ENCODE measurements around the gene EVA1B. TPM values are rescaled to one million over a fixed set of nuclear protein-coding genes. Genes with fewer than 3 reads are reported as not detected.

The EVA1B gene
- total RNA-seq, 1 experiment from 2014 or later: 25.1 TPM

- H3K27ac ChIP-seq (ENCODE audit: low read depth, low read length): no peak overlapping the region
- DNase-seq (ENCODE audit: low read depth, low spot score) (no peak), ATAC-seq (no peak)
- H3K4me2 ChIP-seq (ENCODE audit: low read length): no peak overlapping the region
- H3K27me3 ChIP-seq (ENCODE audit: insufficient read depth, low read length): no peaks in the 10 kb centered on the region
- no TSS peak for BruUV-seq (replicated peaks)
- ChIA-PET POLR2A (no interaction called here), RAD21 (ENCODE audit: low non-redundant PET in 1 of 2, low total read pairs in 2 of 2, uncharacterized antibody in 2 of 2, unreplicated experiment in 2 of 2) (no interaction called here), CTCF (no interaction called here)
- no peaks in the 10 kb centered on the region for H3K9me2 ChIP-seq (ENCODE audit: insufficient read depth)
- no peak overlapping the region for H3K9ac ChIP-seq (ENCODE audit: low read length)
- no peak overlapping the region for H3K4me3 ChIP-seq (replicated peaks in 1 of 2; ENCODE audit: low read depth in 1 of 2, low read length in 2 of 2)
- peaks cover 74 to 76% of the 10 kb centered on the region in 2 experiments for H3K36me3 ChIP-seq (ENCODE audit: control insufficient read depth in 1 of 2, insufficient read depth in 2 of 2, low read length in 2 of 2)
- peaks cover 5% of the 10 kb centered on the region; the same call in 1 of the 2 replicates for H4K20me1 ChIP-seq (ENCODE audit: insufficient read depth)
- TF ChIP-seq CBX3 (IDR thresholded peaks at IDR 0.05; ENCODE audit: low read depth): no peak
- no peak for TF ChIP-seq JUND (IDR thresholded peaks at IDR 0.05)
- no peak for TF ChIP-seq ATF3 (IDR thresholded peaks at IDR 0.05)
- TF ChIP-seq EZH2 (IDR thresholded peaks at IDR 0.05): no peak
- no peak for TF ChIP-seq RAD21 (IDR thresholded peaks at IDR 0.05; ENCODE audit: low read depth)
- TF ChIP-seq ZNF274 (IDR thresholded peaks at IDR 0.05; ENCODE audit: low read depth, low read length): no peak
- no peak for TF ChIP-seq MAX (IDR thresholded peaks at IDR 0.05)
- peaks cover 76% of the 10 kb centered on the region for H3K79me2 ChIP-seq (ENCODE audit: insufficient read depth, low read length)
- H3K4me1 ChIP-seq (ENCODE audit: control insufficient read depth in 1 of 2, insufficient read depth in 2 of 2, low read length in 2 of 2): no peaks in the 10 kb centered on the region; a peak in 2 of 4 replicates
- no peaks in the 10 kb centered on the region for H3K9me3 ChIP-seq (ENCODE audit: control insufficient read depth in 1 of 2, insufficient read depth in 1 of 2, low read depth in 1 of 2, low read length in 2 of 2)
- H2AFZ ChIP-seq (ENCODE audit: low read depth, low read length, poor library complexity, severe bottlenecking): no peak overlapping the region
- intact Hi-C loops (cut with micrococcal nuclease): no loop called here
Measured at GRCh38 chr1:36287595-36287994, 35.9 kb downstream of the EVA1B start.

GRCh38 chr1:36286802-36287201 lies 36.6 kb downstream of the EVA1B start:
- intact Hi-C loops (cut with micrococcal nuclease): no loop called here
- no peaks in the 10 kb centered on the region for H3K27me3 ChIP-seq (ENCODE audit: insufficient read depth, low read length)
- no peaks in the 10 kb centered on the region for H3K9me3 ChIP-seq (ENCODE audit: control insufficient read depth in 1 of 2, insufficient read depth in 1 of 2, low read depth in 1 of 2, low read length in 2 of 2)
- ChIA-PET CTCF (interaction anchor here (1.7 to 2.3 kb wide), 2 partner anchors 9 to 13 kb away, joined by 6 to 17 read pairs; no protein-coding TSS in a partner anchor), POLR2A (no interaction called here), RAD21 (ENCODE audit: low non-redundant PET in 1 of 2, low total read pairs in 2 of 2, uncharacterized antibody in 2 of 2, unreplicated experiment in 2 of 2) (no interaction called here)
- no peak overlapping the region for H3K9ac ChIP-seq (ENCODE audit: low read length)
- no peaks in the 10 kb centered on the region for H3K9me2 ChIP-seq (ENCODE audit: insufficient read depth)
- H3K4me2 ChIP-seq (ENCODE audit: low read length): no peak overlapping the region
- H3K27ac ChIP-seq (ENCODE audit: low read depth, low read length): no peak overlapping the region
- no peak for ATAC-seq
- no peaks in the 10 kb centered on the region; a peak in 2 of 4 replicates for H3K4me1 ChIP-seq (ENCODE audit: control insufficient read depth in 1 of 2, insufficient read depth in 2 of 2, low read length in 2 of 2)
- H3K4me3 ChIP-seq (replicated peaks in 1 of 2; ENCODE audit: low read depth in 1 of 2, low read length in 2 of 2): no peak overlapping the region
- H3K79me2 ChIP-seq (ENCODE audit: insufficient read depth, low read length): peaks cover 78% of the 10 kb centered on the region
- H3K36me3 ChIP-seq (ENCODE audit: control insufficient read depth in 1 of 2, insufficient read depth in 2 of 2, low read length in 2 of 2): peaks cover 71% of the 10 kb centered on the region in 2 experiments
- TSS peak; percentile 39 for BruUV-seq (replicated peaks)
- peaks cover 5% of the 10 kb centered on the region; the same call in 1 of the 2 replicates for H4K20me1 ChIP-seq (ENCODE audit: insufficient read depth)
- no peak for DNase-seq (ENCODE audit: low read depth, low spot score)
- no peak overlapping the region for H2AFZ ChIP-seq (ENCODE audit: low read depth, low read length, poor library complexity, severe bottlenecking)
- TF ChIP-seq ZNF274 (IDR thresholded peaks at IDR 0.05; ENCODE audit: low read depth, low read length) (no peak), YY1 (IDR thresholded peaks at IDR 0.05; ENCODE audit: extremely low read depth, insufficient replicate concordance, low read depth, low read length) (no peak), CTCF (IDR thresholded peaks at IDR 0.05 in 2 of 3, conservative IDR thresholded peaks at IDR 0.05 in 1 of 3; ENCODE audit: borderline replicate concordance in 1 of 3, insufficient read depth in 1 of 3, low read depth in 2 of 3, low read length in 2 of 3) (no peak), EZH2 (IDR thresholded peaks at IDR 0.05) (no peak), REST (IDR thresholded peaks at IDR 0.05; ENCODE audit: low read depth) (no peak), POLR2AphosphoS5 (IDR thresholded peaks at IDR 0.05; ENCODE audit: low read depth, low read length) (no peak), SRF (IDR thresholded peaks at IDR 0.05; ENCODE audit: low read depth) (no peak), ATF3 (IDR thresholded peaks at IDR 0.05) (no peak), RAD21 (IDR thresholded peaks at IDR 0.05; ENCODE audit: low read depth) (no peak), ZFX (IDR thresholded peaks at IDR 0.05) (no peak)
